Adrenal gland (tissue), 5 donors: ENCODE measurements around the gene SOBP.

Source experiments
- CTCF ChIP-seq, 6 experiments: fragments of 450-650 bp in 4 of 6; fragments of 200-600 bp in 2 of 6; sonication (generic) in 1 of 6; IDR thresholded peaks; 1 replicate in 5 of 6; 2 replicates in 1 of 6; pipeline versions ENCODE4 v1.5.1 to v1.8.0; 2016 to 2021; ENCODE audit warnings: antibody characterized with exemption in 6 of 6, mild to moderate bottlenecking in 2 of 6, moderate library complexity in 1 of 6
- POLR2A ChIP-seq, 2 donors: fragments of 450-650 bp; IDR thresholded peaks; one replicate each; pipeline ENCODE4 v1.6.1; 2017; ENCODE audit warnings: antibody characterized with exemption in 2 of 2, mild to moderate bottlenecking in 2 of 2, moderate library complexity in 1 of 2
- donor health status: DM: no; HTN: no; CAD: no.

- no peak for TF ChIP-seq CTCF (IDR thresholded peaks at IDR 0.05)
- no peak for TF ChIP-seq POLR2A (IDR thresholded peaks at IDR 0.05)
These were observed 83.0 kb downstream of the SOBP start for GRCh38 chr6:107572886-107573285.
